Measurements from ENCODE around the gene CCSER1. TPM values are rescaled to one million over a fixed set of nuclear protein-coding genes. Genes with fewer than 3 reads are reported as not detected.

The CCSER1 gene
- total and polyA plus RNA-seq, 2 donors (not counting 1 experiment from before 2014, with no cell fraction given): 10.7 to 39.5 TPM

GRCh38 chr4:90815569-90815968 lies 688.4 kb downstream of the CCSER1 start:
- ChIA-PET POLR2A (no interaction called here), CTCF (no interaction called here)
- ATAC-seq (ENCODE audit: low read depth) (no peak), DNase-seq (no peak)
- TF ChIP-seq EZH2 (IDR thresholded peaks at IDR 0.05; ENCODE audit: borderline replicate concordance, insufficient read depth, low read depth, low read length, poor library complexity, severe bottlenecking) (no peak), CTCF (IDR thresholded peaks at IDR 0.05) (no peak)
- Mint-ChIP-seq H3K27me3 (no peaks in the 10 kb centered on the region), H3K27ac (no peak overlapping the region), H3K9me3 (ENCODE audit: insufficient read depth) (peaks cover 8% of the 10 kb centered on the region), H3K4me3 (no peak overlapping the region), H3K4me1 (no peaks in the 10 kb centered on the region)
- no peak overlapping the region for H2AFZ ChIP-seq (ENCODE audit: insufficient read depth, low read depth, low read length, poor library complexity, severe bottlenecking)
- no peaks in the 10 kb centered on the region for H3K27me3 ChIP-seq (replicated peaks in 1 of 4; ENCODE audit: control extremely low read depth in 1 of 4, control insufficient read depth in 3 of 4, insufficient read depth in 4 of 4, low read length in 3 of 4)
- no peaks in the 10 kb centered on the region for H4K20me1 ChIP-seq (ENCODE audit: control insufficient read depth, insufficient read depth, low read length, poor library complexity, severe bottlenecking)
- H3K9ac ChIP-seq (ENCODE audit: low read length): no peak overlapping the region
- intact Hi-C loops (cut with micrococcal nuclease): no loop called here
- H3K4me1 ChIP-seq (ENCODE audit: control insufficient read depth in 2 of 2, insufficient read depth in 2 of 2, low read length in 2 of 2): no peaks in the 10 kb centered on the region
- H3K27ac ChIP-seq (ENCODE audit: low read length in 2 of 2): no peak overlapping the region
- no CpG with 5 or more reads among the region's 4 CpGs for WGBS (ENCODE audit: insufficient coverage)
- H3K4me3 ChIP-seq (ENCODE audit: control extremely low read depth in 1 of 5, extremely low read depth in 1 of 5, insufficient read depth in 1 of 5, low read depth in 2 of 5, low read length in 4 of 5): no peak overlapping the region
- no peak overlapping the region for H3K4me2 ChIP-seq (replicated peaks; ENCODE audit: low read depth, low read length, poor library complexity, severe bottlenecking)
- peaks cover 0 to 10% (median 6%) of the 10 kb centered on the region in 3 donors for H3K9me3 ChIP-seq (ENCODE audit: control extremely low read depth in 1 of 3, control insufficient read depth in 2 of 3, insufficient read depth in 1 of 3, low read length in 2 of 3)
- H3K79me2 ChIP-seq (ENCODE audit: control insufficient read depth, insufficient read depth, low read length): no peaks in the 10 kb centered on the region
- H3K36me3 ChIP-seq (replicated peaks in 1 of 2; ENCODE audit: control extremely low read depth in 1 of 2, control insufficient read depth in 1 of 2, extremely low read depth in 1 of 2, insufficient read depth in 2 of 2, low read length in 1 of 2): no peaks in the 10 kb centered on the region

- Histone ChIP-seq H3K27me3 (replicated peaks in 1 of 4; ENCODE audit: control extremely low read depth in 1 of 4, control insufficient read depth in 3 of 4, insufficient read depth in 4 of 4, low read length in 3 of 4) (no peaks in the 10 kb centered on the region), H2AFZ (ENCODE audit: insufficient read depth, low read depth, low read length, poor library complexity, severe bottlenecking) (no peak overlapping the region), H3K9ac (ENCODE audit: low read length) (no peak overlapping the region), H3K27ac (ENCODE audit: low read length in 2 of 2) (no peak overlapping the region), H3K9me3 (ENCODE audit: control extremely low read depth in 1 of 3, control insufficient read depth in 2 of 3, insufficient read depth in 1 of 3, low read length in 2 of 3) (peaks cover 0 to 10% (median 6%) of the 10 kb centered on the region in 3 donors), H4K20me1 (ENCODE audit: control insufficient read depth, insufficient read depth, low read length, poor library complexity, severe bottlenecking) (no peaks in the 10 kb centered on the region), H3K4me2 (replicated peaks; ENCODE audit: low read depth, low read length, poor library complexity, severe bottlenecking) (no peak overlapping the region), H3K79me2 (ENCODE audit: control insufficient read depth, insufficient read depth, low read length) (no peaks in the 10 kb centered on the region), H3K4me3 (ENCODE audit: control extremely low read depth in 1 of 5, extremely low read depth in 1 of 5, insufficient read depth in 1 of 5, low read depth in 2 of 5, low read length in 4 of 5) (no peak overlapping the region), H3K4me1 (ENCODE audit: control insufficient read depth in 2 of 2, insufficient read depth in 2 of 2, low read length in 2 of 2) (no peaks in the 10 kb centered on the region), H3K36me3 (replicated peaks in 1 of 2; ENCODE audit: control extremely low read depth in 1 of 2, control insufficient read depth in 1 of 2, extremely low read depth in 1 of 2, insufficient read depth in 2 of 2, low read length in 1 of 2) (no peaks in the 10 kb centered on the region)
- no peak for TF ChIP-seq CTCF (IDR thresholded peaks at IDR 0.05)
- no peak for TF ChIP-seq EZH2 (IDR thresholded peaks at IDR 0.05; ENCODE audit: borderline replicate concordance, insufficient read depth, low read depth, low read length, poor library complexity, severe bottlenecking)
- H3K4me1 Mint-ChIP-seq: no peaks in the 10 kb centered on the region
- no peak overlapping the region for H3K27ac Mint-ChIP-seq
- DNase-seq: no peak
- POLR2A ChIA-PET: no interaction called here
- WGBS (ENCODE audit: insufficient coverage): no CpG with 5 or more reads among the region's 2 CpGs
- no peaks in the 10 kb centered on the region for H3K27me3 Mint-ChIP-seq
- peaks cover 3% of the 10 kb centered on the region for H3K9me3 Mint-ChIP-seq (ENCODE audit: insufficient read depth)
- no peak for ATAC-seq (ENCODE audit: low read depth)
- intact Hi-C loops (cut with micrococcal nuclease): no loop called here
- no peak overlapping the region for H3K4me3 Mint-ChIP-seq
- CTCF ChIA-PET: no interaction called here
These were observed 689.6 kb downstream of the CCSER1 start for GRCh38 chr4:90816754-90817153.

Data from B cell (primary cell).